Thyroid gland (tissue), 4 donors: ENCODE data around the gene CTDP1.

Experiments
- POLR2A ChIP-seq, 2 donors: fragments of 450-650 bp; IDR thresholded peaks; one replicate each; pipeline ENCODE4 v1.6.1; 2017; ENCODE audit warnings: antibody characterized with exemption in 2 of 2, mild to moderate bottlenecking in 2 of 2, moderate library complexity in 1 of 2
- TF ChIP-seq, protein P1 (sequence below), 6 experiments: fragments of 200-600 bp in 3 of 6; fragments of 450-650 bp in 3 of 6; sonication (generic) in 3 of 6; IDR thresholded peaks; one replicate each; pipeline ENCODE4 v1.5.1; 2016 to 2019; ENCODE audit warnings: antibody characterized with exemption in 6 of 6, mild to moderate bottlenecking in 2 of 6, inconsistent platforms in 1 of 6, moderate library complexity in 1 of 6

DNA sequence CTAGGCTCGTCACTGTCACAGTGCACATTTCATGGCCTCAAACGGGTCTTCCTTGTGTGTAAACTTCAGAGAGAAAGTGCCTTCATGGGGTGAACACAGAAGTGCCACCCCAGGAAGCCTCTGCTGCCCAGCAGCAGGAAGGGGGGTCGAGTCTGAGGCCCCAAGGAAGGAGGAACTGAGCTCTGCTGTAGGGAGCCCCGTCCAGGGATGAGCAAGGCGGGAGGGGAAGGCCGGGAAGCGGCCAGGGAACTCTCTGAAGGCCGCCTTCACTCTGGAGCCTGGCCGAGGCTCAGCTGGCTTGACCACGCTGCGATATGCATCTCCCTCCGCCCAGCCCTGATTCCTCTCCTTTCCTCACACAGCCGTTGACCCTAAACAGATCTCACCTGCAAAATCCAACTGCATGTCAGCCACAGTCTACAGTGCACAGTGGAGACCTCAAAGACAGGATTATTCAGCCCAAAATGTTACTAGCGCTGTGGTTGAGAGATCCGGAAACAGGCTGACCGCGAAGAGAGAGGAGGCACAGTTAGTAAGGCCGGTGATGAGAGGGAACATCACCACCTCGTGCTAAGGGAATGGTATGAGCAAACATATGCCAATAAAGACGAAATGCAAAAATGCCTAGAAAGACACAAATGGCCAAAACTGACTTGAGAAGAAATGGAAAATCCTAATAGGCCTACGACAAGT is 34.2 kb upstream of the CTDP1 start:
- TF ChIP-seq, protein P1, sequence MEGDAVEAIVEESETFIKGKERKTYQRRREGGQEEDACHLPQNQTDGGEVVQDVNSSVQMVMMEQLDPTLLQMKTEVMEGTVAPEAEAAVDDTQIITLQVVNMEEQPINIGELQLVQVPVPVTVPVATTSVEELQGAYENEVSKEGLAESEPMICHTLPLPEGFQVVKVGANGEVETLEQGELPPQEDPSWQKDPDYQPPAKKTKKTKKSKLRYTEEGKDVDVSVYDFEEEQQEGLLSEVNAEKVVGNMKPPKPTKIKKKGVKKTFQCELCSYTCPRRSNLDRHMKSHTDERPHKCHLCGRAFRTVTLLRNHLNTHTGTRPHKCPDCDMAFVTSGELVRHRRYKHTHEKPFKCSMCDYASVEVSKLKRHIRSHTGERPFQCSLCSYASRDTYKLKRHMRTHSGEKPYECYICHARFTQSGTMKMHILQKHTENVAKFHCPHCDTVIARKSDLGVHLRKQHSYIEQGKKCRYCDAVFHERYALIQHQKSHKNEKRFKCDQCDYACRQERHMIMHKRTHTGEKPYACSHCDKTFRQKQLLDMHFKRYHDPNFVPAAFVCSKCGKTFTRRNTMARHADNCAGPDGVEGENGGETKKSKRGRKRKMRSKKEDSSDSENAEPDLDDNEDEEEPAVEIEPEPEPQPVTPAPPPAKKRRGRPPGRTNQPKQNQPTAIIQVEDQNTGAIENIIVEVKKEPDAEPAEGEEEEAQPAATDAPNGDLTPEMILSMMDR (IDR thresholded peaks at IDR 0.05): no peak
- no peak for TF ChIP-seq POLR2A (IDR thresholded peaks at IDR 0.05)
